NCI-H2227 (cell line): ENCODE data around the gene SLC5A6.
A peak's percentile ranks its signal among the peaks of the same experiment; 100 is the strongest.
"Not testable (repeated sequence)": the region's sequence is repeated elsewhere in the genome, so short reads cannot be mapped to it uniquely, and the experiment has no call there.

Experiments used
- DNase-seq: peaks from one replicate; lab custom pipeline; 2025; ENCODE audit not compliant: unreplicated experiment; lab: John Stamatoyannopoulos, UW

The SLC5A6 gene

DNA sequence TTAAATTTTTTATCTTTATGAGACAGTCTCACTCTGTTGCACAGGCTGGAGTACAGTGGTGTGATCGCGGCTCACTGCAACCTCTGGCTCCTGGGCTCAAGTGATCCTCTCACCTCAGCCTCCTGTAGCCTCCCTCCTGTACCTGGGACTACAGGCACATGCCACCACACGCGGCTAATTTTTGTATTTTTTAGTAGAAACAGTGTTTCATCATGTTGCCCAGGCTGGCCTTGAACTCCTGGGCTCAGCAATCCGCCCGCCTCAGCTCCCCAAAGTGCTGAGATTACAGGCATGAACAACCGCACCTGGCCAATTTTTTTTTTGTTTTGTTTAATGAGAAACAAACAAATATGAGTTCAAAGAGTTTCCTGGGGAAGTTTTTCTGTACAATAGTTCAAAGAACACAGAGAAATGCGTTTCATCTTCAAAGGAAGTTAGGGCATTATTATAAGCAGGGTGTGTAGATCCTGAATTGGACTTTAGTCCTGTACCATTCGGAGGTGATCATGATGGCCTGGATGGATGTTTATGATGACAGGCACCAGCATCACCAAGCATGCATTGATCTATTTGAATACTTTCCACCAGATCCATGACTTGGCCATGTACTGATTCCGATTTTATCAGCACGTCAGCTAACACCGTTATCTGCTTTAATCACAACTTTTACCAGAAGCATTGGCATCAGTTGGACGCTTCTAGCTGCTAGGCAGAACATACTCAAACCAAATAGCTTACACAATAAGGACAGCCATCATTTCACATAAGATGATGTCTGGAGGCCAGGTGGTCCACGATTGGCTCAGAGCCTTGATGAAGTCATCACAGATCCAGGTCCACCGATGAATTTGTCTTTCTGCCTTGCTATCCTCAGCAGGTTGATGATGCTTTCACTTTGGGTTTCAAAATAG is 34.4 kb downstream of the SLC5A6 start:
- DNase-seq = no peak

GRCh38 chr2:27175781-27176180 is 36.3 kb downstream of the SLC5A6 start:
- not testable (repeated sequence) for DNase-seq

- DNase-seq = no peak
These were observed 36.7 kb downstream of the SLC5A6 start for GRCh38 chr2:27175330-27175729.

GRCh38 chr2:27174638-27175037 is 37.4 kb downstream of the SLC5A6 start:
- peak; percentile 13 for DNase-seq

- DNase-seq = no peak
These were observed 40.7 kb downstream of the SLC5A6 start for GRCh38 chr2:27171351-27171848.

DNA sequence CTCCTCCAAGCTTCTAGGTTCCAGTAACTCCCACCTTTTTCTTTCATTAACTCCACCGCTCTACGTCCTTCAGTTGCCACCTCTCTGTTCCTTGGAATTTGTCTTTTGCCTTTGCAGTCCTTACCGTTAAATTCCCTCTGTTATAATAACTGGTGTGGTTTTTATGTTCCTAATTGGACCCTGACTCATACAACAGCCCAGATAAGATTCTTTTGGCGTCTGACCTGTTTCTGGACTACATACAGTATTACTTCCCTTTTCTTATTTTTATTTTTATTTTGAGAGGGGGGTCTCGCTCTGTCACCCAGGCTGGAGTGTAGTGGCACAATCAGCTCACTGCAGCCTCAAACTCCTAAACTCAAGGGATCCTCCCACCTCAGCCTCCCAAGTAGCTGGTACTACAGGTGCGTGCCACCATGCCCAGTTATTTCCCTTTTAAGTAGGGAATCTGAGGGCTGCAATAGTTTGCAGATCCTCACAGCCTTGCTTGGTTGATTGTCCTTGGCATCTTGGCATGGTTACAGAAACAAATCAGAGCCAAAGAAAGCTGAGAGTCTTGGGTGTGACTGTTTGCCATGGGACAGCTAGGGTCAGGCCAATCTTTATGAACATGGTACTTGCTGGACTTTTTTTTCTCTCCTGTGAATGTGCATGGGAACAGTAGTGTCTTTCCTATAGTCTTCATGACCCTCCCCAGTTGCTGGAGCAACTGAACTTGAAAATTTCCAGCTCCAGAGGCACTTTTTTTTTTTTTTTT is 41.3 kb downstream of the SLC5A6 start:
- no peak for DNase-seq

- DNase-seq = no peak
These were observed 46.9 kb downstream of the SLC5A6 start for GRCh38 chr2:27164960-27165763.

- DNase-seq = no peak
These were observed 49.6 kb downstream of the SLC5A6 start for GRCh38 chr2:27162151-27163121.

GRCh38 chr2:27160191-27160590 is 51.9 kb downstream of the SLC5A6 start:
- DNase-seq = no peak

DNA sequence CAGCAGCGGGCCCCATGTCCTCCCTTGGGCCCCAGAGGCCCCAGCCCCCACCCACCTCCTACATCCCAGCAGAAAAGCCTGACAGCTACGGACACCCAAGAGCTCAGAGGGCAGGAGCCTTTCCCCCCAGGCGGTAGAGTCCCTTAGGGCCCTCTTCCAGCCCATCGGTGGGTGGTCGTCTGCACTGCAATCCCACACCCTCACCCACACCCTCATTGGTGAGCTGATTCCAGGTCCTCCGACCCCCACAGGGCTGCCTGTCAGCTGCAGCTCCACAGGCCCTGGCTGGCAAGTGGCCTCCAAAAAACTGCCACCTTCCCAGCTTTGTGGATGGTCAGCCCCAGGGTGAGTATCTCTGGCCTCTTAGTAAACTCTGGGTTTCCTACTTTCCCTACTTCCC is 52.8 kb downstream of the SLC5A6 start:
- no peak for DNase-seq

- no peak for DNase-seq
These were observed 53.6 kb downstream of the SLC5A6 start for GRCh38 chr2:27158468-27158867.

- DNase-seq = no peak
These were observed 57.0 kb downstream of the SLC5A6 start for GRCh38 chr2:27155069-27155520.

- DNase-seq = no peak
These were observed 57.6 kb downstream of the SLC5A6 start for GRCh38 chr2:27154488-27154887.

GRCh38 chr2:27152796-27153464 is 59.1 kb downstream of the SLC5A6 start:
- no peak for DNase-seq

- DNase-seq = no peak
These were observed 59.8 kb downstream of the SLC5A6 start for GRCh38 chr2:27152102-27152795.

- DNase-seq = no peak
These were observed 61.3 kb downstream of the SLC5A6 start for GRCh38 chr2:27150639-27151230.
